WI38 (cell line): Measurements from ENCODE around the gene ABCB6.

Source experiments
- H3K4me3 ChIP-seq: 2 replicates; pipeline ENCODE4 v1.5.1; 2011; ENCODE audit warnings: low read depth, mild to moderate bottlenecking, control low read depth, low read length
- CTCF ChIP-seq: IDR thresholded peaks from 2 replicates; pipeline ENCODE4 v1.5.1; 2012; ENCODE audit warnings: low read depth, mild to moderate bottlenecking, control low read depth, low read length

ABCB6 gene

GRCh38 chr2:219186754-219187456 lies 31.9 kb downstream of the ABCB6 start:
- no peak for TF ChIP-seq CTCF
- H3K4me3 ChIP-seq = no peak overlapping the region

- no peak for TF ChIP-seq CTCF
- no peak overlapping the region for H3K4me3 ChIP-seq
Measured at GRCh38 chr2:219184121-219184520, 34.6 kb downstream of the ABCB6 start.

GRCh38 chr2:219183151-219183772 lies 35.5 kb downstream of the ABCB6 start:
- H3K4me3 ChIP-seq = no peak overlapping the region
- no peak for TF ChIP-seq CTCF

GRCh38 chr2:219182331-219183150 lies 36.2 kb downstream of the ABCB6 start:
- no peak overlapping the region for H3K4me3 ChIP-seq
- TF ChIP-seq CTCF = no peak

GRCh38 chr2:219181531-219181930 lies 37.2 kb downstream of the ABCB6 start:
- no peak overlapping the region for H3K4me3 ChIP-seq
- TF ChIP-seq CTCF = no peak

GRCh38 chr2:219180961-219181360 lies 37.8 kb downstream of the ABCB6 start:
- no peak for TF ChIP-seq CTCF

More at GRCh38 chr2:219180961-219181360, 37.8 kb downstream of the ABCB6 start:
- no peak overlapping the region for H3K4me3 ChIP-seq
